Upper lobe of left lung (tissue), 4 donors: Measurements from ENCODE around the gene NCCRP1.

ENCODE experiments used
- CTCF ChIP-seq, 6 experiments: fragments of 450-650 bp in 4 of 6; fragments of 200-600 bp in 2 of 6; sonication (generic) in 2 of 6; IDR thresholded peaks; one replicate each; pipeline ENCODE4 v1.5.1; 2016 to 2019; ENCODE audit warnings: antibody characterized with exemption in 6 of 6
- POLR2A ChIP-seq, 4 donors: fragments of 450-650 bp; IDR thresholded peaks; one replicate each; pipeline ENCODE4 v1.5.1; 2016 to 2017; ENCODE audit warnings: antibody characterized with exemption in 4 of 4, mild to moderate bottlenecking in 2 of 4

- no peak for TF ChIP-seq POLR2A (IDR thresholded peaks at IDR 0.05)
- TF ChIP-seq CTCF (IDR thresholded peaks at IDR 0.05), result no peak
These were observed 444 bp upstream of the NCCRP1 start for GRCh38 chr19:39196320-39196719.
